Panc1 (cell line): ENCODE measurements around the gene AUP1. TPM values are rescaled to one million over a fixed set of nuclear protein-coding genes. Genes with fewer than 3 reads are reported as not detected.

ENCODE experiments used
- ATAC-seq: fragments of 200-7000 bp; cut with Tn5 transposase; 2 replicates; pipeline ENCODE4 v1.9.1; 2020; ENCODE audit warnings: mild to moderate bottlenecking, moderate library complexity
- BruUV-seq: library from RNA; stranded (reverse); fragments of 400-500 nt; replicated peaks from 2 replicates; lab custom pipeline; 2021; lab: Mats Ljungman, UMichigan
- CTCF ChIA-PET: fragments of 300-600 bp; sonication (Branson Sonifier 250); formaldehyde crosslinking; loops from one replicate; lab custom pipeline; 2022; ENCODE audit warnings: antibody characterized with exemption; lab: Charles Lee
- POLR2A ChIA-PET: fragments of 300-600 bp; sonication (Branson Sonifier 250); formaldehyde crosslinking; loops from one replicate; lab custom pipeline; 2022; ENCODE audit warnings: antibody characterized with exemption; lab: Charles Lee
- DNase-seq: peaks from one replicate; pipeline ENCODE4 v3.0.0-alpha.2; 2010; ENCODE audit warnings: low read depth, low spot score
- H3K27ac ChIP-seq: 2 replicates; pipeline ENCODE4 v1.5.1; 2011; ENCODE audit warnings: mild to moderate bottlenecking, low read length, inconsistent platforms
- H3K27me3 ChIP-seq: fragments of 200-500 bp; sonication (Bioruptor generic); 2 replicates; pipeline ENCODE4 v1.6.0; 2014; ENCODE audit warnings: low read length, inconsistent platforms; ENCODE audit not compliant: control insufficient read depth, insufficient read depth
- H3K36me3 ChIP-seq: fragments of 200-500 bp; sonication (Bioruptor generic); 2 replicates; pipeline ENCODE4 v1.5.1; 2014; ENCODE audit warnings: inconsistent platforms, mild to moderate bottlenecking, low read length, moderate library complexity; ENCODE audit not compliant: control insufficient read depth, insufficient read depth
- H3K4me1 ChIP-seq: 2 replicates; pipeline ENCODE4 v1.5.1; 2011; ENCODE audit warnings: inconsistent platforms, mild to moderate bottlenecking, low read length, moderate library complexity; ENCODE audit not compliant: control insufficient read depth, insufficient read depth
- H3K4me3 ChIP-seq, 2 experiments: 2 replicates each; pipeline ENCODE4 v1.5.1; 2011 to 2012; ENCODE audit warnings: low read depth in 2 of 2, low read length in 2 of 2, mild to moderate bottlenecking in 2 of 2, inconsistent platforms in 1 of 2, moderate library complexity in 1 of 2
- H3K9me3 ChIP-seq: fragments of 200-500 bp; sonication (Bioruptor generic); 2 replicates; pipeline ENCODE4 v1.5.1; 2014; ENCODE audit warnings: low read depth, mild to moderate bottlenecking, inconsistent platforms, low read length, moderate library complexity; ENCODE audit not compliant: control insufficient read depth, insufficient read depth
- CTCF ChIP-seq: fragments of 450-650 bp; IDR thresholded peaks from 2 replicates; pipeline ENCODE4 v1.5.1; 2017; ENCODE audit warnings: mild to moderate bottlenecking
- POLR2AphosphoS5 ChIP-seq: IDR thresholded peaks from 2 replicates; pipeline ENCODE4 v1.6.1; 2012; ENCODE audit warnings: mild to moderate bottlenecking, low read depth, low read length, moderate library complexity
- SIN3A ChIP-seq: IDR thresholded peaks from 2 replicates; pipeline ENCODE4 v1.6.1; 2012; ENCODE audit warnings: low read depth, mild to moderate bottlenecking, low read length, moderate library complexity, borderline replicate concordance; ENCODE audit not compliant: insufficient read depth
- TCF7L2 ChIP-seq: IDR thresholded peaks from 2 replicates; pipeline ENCODE4 v1.6.1; 2011; ENCODE audit warnings: mild to moderate bottlenecking, low read depth, low read length, inconsistent platforms
- in situ Hi-C: cut with HindIII; loops from 2 replicates; pipeline ENCODE4 v1.10.0; 2016; ENCODE audit warnings: low sequenced_read_pairs, low pct_unique_long_range_greater_than_20kb
- intact Hi-C: fragments of 100-400 bp; cut with micrococcal nuclease; formaldehyde crosslinking; loops from one replicate; pipeline ENCODE4 v1.10.0; 2022; ENCODE audit not compliant: unreplicated experiment
- total RNA-seq: library from RNA; stranded (reverse); gene quantifications from one replicate; pipeline ENCODE4 v1.2.1, GENCODE V29; 2021; ENCODE audit not compliant: unreplicated experiment
- TF ChIP-seq, protein P1 (sequence below), 2 experiments: IDR thresholded peaks; 2 replicates each; pipeline ENCODE4 v1.6.1; 2011 to 2012; ENCODE audit warnings: low read depth in 2 of 2, control low read depth in 1 of 2, low read length in 1 of 2, mild to moderate bottlenecking in 1 of 2, moderate library complexity in 1 of 2; ENCODE audit not compliant: insufficient read depth in 1 of 2

Gene AUP1
- total RNA-seq, 1 experiment from 2014 or later: 142 TPM

DNA sequence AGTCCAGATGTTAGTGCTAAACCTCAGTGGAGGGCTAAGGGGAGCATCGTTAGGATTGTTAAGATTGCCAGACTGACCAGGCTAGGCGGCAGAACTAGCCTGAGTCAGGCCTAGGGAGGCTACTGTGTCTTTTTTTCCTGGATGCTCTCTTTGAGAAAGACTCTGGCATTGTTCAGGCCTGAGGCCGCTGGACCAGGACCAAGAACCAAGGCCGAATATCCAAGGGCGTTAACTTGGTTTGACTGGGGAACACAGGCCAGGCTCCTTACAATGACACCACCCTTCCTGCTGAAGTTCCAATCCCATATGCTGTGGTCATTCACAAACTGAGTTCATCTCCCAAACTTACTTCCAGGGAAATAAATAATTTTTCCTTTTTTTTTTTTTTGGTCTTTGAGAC lies 10.8 kb upstream of the AUP1 start:
- in situ Hi-C loops (no loop called here), intact Hi-C loops (no loop called here)
- no peaks in the 10 kb centered on the region for H3K4me1 ChIP-seq
- no peak for DNase-seq
- no TSS peak for BruUV-seq
- POLR2A ChIA-PET: no interaction called here
- ATAC-seq: no peak
- H3K27ac ChIP-seq: no peak overlapping the region
- CTCF ChIA-PET: no interaction called here
- H3K36me3 ChIP-seq: no peaks in the 10 kb centered on the region
- no peaks in the 10 kb centered on the region; the same call in 1 of the 2 replicates for H3K27me3 ChIP-seq
- no peaks in the 10 kb centered on the region for H3K9me3 ChIP-seq
- H3K4me3 ChIP-seq: no peak overlapping the region
- no peak for TF ChIP-seq POLR2AphosphoS5
- TF ChIP-seq, protein P1, sequence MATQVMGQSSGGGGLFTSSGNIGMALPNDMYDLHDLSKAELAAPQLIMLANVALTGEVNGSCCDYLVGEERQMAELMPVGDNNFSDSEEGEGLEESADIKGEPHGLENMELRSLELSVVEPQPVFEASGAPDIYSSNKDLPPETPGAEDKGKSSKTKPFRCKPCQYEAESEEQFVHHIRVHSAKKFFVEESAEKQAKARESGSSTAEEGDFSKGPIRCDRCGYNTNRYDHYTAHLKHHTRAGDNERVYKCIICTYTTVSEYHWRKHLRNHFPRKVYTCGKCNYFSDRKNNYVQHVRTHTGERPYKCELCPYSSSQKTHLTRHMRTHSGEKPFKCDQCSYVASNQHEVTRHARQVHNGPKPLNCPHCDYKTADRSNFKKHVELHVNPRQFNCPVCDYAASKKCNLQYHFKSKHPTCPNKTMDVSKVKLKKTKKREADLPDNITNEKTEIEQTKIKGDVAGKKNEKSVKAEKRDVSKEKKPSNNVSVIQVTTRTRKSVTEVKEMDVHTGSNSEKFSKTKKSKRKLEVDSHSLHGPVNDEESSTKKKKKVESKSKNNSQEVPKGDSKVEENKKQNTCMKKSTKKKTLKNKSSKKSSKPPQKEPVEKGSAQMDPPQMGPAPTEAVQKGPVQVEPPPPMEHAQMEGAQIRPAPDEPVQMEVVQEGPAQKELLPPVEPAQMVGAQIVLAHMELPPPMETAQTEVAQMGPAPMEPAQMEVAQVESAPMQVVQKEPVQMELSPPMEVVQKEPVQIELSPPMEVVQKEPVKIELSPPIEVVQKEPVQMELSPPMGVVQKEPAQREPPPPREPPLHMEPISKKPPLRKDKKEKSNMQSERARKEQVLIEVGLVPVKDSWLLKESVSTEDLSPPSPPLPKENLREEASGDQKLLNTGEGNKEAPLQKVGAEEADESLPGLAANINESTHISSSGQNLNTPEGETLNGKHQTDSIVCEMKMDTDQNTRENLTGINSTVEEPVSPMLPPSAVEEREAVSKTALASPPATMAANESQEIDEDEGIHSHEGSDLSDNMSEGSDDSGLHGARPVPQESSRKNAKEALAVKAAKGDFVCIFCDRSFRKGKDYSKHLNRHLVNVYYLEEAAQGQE (IDR thresholded peaks at IDR 0.05; ENCODE audit: insufficient read depth in 1 of 2, low read depth in 2 of 2, low read length in 1 of 2): no peak
- TF ChIP-seq CTCF: no peak
- no peak for TF ChIP-seq TCF7L2
- no peak for TF ChIP-seq SIN3A

DNA sequence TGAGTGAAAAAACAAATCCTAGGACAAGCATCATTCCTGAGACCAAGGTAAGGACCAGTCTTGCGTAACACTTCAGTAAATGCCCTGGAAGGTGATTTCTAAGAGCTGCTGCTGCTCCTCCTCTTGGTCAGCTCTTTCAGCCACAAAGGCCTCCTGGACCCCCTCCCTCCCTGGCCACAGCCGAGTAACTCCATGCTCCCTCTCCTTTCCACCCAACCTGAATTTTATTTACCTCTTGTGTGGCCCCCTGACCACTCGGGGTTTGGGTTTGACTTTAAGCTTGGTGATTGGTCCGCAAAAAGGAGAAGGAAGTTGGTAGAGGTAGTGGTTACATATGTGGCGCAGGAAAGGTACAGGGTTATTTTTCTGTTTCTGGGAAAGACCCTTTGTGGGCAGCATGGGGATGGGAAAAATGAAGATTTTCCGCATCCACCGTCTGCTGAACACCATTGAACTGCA lies 9.4 kb upstream of the AUP1 start:
- CTCF ChIA-PET: no interaction called here
- no peak for DNase-seq
- in situ Hi-C loops: no loop called here
- Histone ChIP-seq H3K9me3 (no peaks in the 10 kb centered on the region), H3K27ac (no peak overlapping the region), H3K4me3 (no peak overlapping the region), H3K4me1 (no peaks in the 10 kb centered on the region), H3K36me3 (no peaks in the 10 kb centered on the region), H3K27me3 (no peaks in the 10 kb centered on the region; the same call in 1 of the 2 replicates)
- BruUV-seq: no TSS peak
- TF ChIP-seq CTCF (no peak), POLR2AphosphoS5 (no peak), TCF7L2 (no peak), SIN3A (no peak)
- TF ChIP-seq, protein P1 (IDR thresholded peaks at IDR 0.05; ENCODE audit: insufficient read depth in 1 of 2, low read depth in 2 of 2, low read length in 1 of 2): no peak
- ATAC-seq: no peak
- intact Hi-C loops: no loop called here
- POLR2A ChIA-PET: interaction anchor here (0.6 kb wide), 1 partner anchor 37 kb away, joined by 3 read pairs; no protein-coding TSS in a partner anchor
